ENCODE results near the gene MR1. TPM values are rescaled to one million over a fixed set of nuclear protein-coding genes. Genes with fewer than 3 reads are reported as not detected.

Gene MR1
- total RNA-seq, 1 experiment from 2014 or later: 6.6 TPM

- intact Hi-C loops (cut with micrococcal nuclease): loop anchor here (2.0 kb wide), 1 partner anchor 16 kb away; the partner anchor contains the start of gene IER5
- H3K27ac ChIP-seq (ENCODE audit: low read depth, low read length): peak overlapping the region; percentile 80
- DNase-seq (ENCODE audit: low read depth, low spot score): no peak
- TF ChIP-seq CBX3 (IDR thresholded peaks at IDR 0.05; ENCODE audit: low read depth) (no peak), YY1 (IDR thresholded peaks at IDR 0.05; ENCODE audit: extremely low read depth, insufficient replicate concordance, low read depth, low read length) (peak; percentile 2), MAX (IDR thresholded peaks at IDR 0.05) (no peak), CTCF (IDR thresholded peaks at IDR 0.05 in 2 of 3, conservative IDR thresholded peaks at IDR 0.05 in 1 of 3; ENCODE audit: borderline replicate concordance in 1 of 3, insufficient read depth in 1 of 3, low read depth in 2 of 3, low read length in 2 of 3) (0 out of 6 replicates have a peak, but pooled peaks of 1 of the 3 experiments have one; percentile 11), EGR1 (IDR thresholded peaks at IDR 0.05; ENCODE audit: low read depth) (peak; percentile 47; the same call in 1 of the 2 replicates), TCF7L2 (IDR thresholded peaks at IDR 0.05; ENCODE audit: borderline replicate concordance, extremely low read depth, insufficient read depth, insufficient read length) (peak; percentile 97)
- no peaks in the 10 kb centered on the region for H3K27me3 ChIP-seq (ENCODE audit: insufficient read depth, low read length)
- H3K4me3 ChIP-seq (replicated peaks in 1 of 2; ENCODE audit: low read depth in 1 of 2, low read length in 2 of 2): peak overlapping the region; percentile 61 to 66
- no peaks in the 10 kb centered on the region for H3K79me2 ChIP-seq (ENCODE audit: insufficient read depth, low read length)
- H4K20me1 ChIP-seq (ENCODE audit: insufficient read depth): no peaks in the 10 kb centered on the region
- H3K9me3 ChIP-seq (ENCODE audit: control insufficient read depth in 1 of 2, insufficient read depth in 1 of 2, low read depth in 1 of 2, low read length in 2 of 2): no peaks in the 10 kb centered on the region
- ChIA-PET POLR2A (interaction anchor here (0.6 to 4.2 kb wide), 12 partner anchors 8 to 569 kb away, joined by 3 to 19 read pairs (median 4); no protein-coding TSS in a partner anchor), CTCF (interaction anchor here (0.6 to 1.5 kb wide), 4 partner anchors 13 to 51 kb away, joined by 3 to 8 read pairs (median 5); no protein-coding TSS in a partner anchor), RAD21 (ENCODE audit: low non-redundant PET in 1 of 2, low total read pairs in 2 of 2, uncharacterized antibody in 2 of 2, unreplicated experiment in 2 of 2) (interaction anchor here in 1 of 2 experiments (0.6 to 0.9 kb wide), 2 partner anchors 21 to 580 kb away, joined by 3 read pairs; no protein-coding TSS in a partner anchor)
- no TSS peak for BruUV-seq (replicated peaks)
- H3K9ac ChIP-seq (ENCODE audit: low read length): peak overlapping the region; percentile 73
- peak overlapping the region; percentile 92 for H3K4me2 ChIP-seq (ENCODE audit: low read length)
- H3K4me1 ChIP-seq (ENCODE audit: control insufficient read depth in 1 of 2, insufficient read depth in 2 of 2, low read length in 2 of 2): peaks cover 67 to 79% of the 10 kb centered on the region in 2 experiments
- no peaks in the 10 kb centered on the region for H3K9me2 ChIP-seq (ENCODE audit: insufficient read depth)
- no peaks in the 10 kb centered on the region for H3K36me3 ChIP-seq (ENCODE audit: control insufficient read depth in 1 of 2, insufficient read depth in 2 of 2, low read length in 2 of 2)
- ATAC-seq: peak; percentile 44
- H2AFZ ChIP-seq (ENCODE audit: low read depth, low read length, poor library complexity, severe bottlenecking): no peak overlapping the region
Observed at GRCh38 chr1:181104790-181105133, 71.0 kb downstream of the MR1 start.

Measured in HCT116 (cell line).